Measurements from ENCODE around the gene ZMYND8.

DNA sequence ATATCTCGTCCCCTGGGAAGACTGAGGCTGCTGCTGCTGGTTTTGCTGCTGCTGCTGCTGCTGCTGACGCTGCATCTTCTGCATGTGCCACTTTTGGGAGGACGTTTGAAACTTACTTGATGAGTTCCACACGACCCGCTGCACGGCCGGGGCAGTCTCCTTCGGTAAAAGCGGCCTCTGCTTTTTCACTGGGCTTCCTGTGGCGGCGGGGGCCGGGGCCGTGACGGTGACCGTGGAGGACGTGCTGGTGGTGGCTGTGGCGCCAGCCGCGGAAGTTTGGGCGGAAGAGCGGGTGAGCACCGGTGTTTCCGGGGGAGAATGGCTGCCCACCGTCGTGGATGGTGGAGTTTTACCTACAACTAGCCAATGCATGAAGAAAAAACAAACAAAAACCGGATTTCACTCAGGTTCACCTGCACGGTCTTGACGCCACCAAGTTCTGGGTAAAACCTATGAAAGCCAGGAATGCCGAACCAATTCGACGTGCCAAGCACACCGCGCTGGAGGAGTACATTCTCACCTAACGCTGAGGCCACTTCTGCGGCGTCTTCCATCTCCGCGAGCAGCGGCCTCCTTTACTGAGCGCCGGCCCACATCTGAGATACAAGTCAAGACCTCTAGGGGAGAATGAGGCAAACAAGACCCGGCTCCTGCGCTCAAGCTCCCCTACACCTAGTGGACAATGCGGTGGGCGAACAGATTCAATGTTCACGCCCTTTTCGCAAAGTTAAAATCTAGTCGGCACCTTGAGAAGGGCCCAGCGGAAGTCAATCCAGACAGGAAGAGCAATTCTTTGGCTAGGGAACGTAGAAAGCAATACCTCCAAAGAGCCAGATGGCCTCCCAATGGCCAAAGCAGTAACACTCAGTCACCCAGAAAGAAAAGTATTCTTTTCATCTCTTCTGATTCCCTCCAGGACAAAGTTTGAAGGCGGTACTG lies 117.5 kb downstream of the ZMYND8 start:
- TF ChIP-seq, protein P1, sequence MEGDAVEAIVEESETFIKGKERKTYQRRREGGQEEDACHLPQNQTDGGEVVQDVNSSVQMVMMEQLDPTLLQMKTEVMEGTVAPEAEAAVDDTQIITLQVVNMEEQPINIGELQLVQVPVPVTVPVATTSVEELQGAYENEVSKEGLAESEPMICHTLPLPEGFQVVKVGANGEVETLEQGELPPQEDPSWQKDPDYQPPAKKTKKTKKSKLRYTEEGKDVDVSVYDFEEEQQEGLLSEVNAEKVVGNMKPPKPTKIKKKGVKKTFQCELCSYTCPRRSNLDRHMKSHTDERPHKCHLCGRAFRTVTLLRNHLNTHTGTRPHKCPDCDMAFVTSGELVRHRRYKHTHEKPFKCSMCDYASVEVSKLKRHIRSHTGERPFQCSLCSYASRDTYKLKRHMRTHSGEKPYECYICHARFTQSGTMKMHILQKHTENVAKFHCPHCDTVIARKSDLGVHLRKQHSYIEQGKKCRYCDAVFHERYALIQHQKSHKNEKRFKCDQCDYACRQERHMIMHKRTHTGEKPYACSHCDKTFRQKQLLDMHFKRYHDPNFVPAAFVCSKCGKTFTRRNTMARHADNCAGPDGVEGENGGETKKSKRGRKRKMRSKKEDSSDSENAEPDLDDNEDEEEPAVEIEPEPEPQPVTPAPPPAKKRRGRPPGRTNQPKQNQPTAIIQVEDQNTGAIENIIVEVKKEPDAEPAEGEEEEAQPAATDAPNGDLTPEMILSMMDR (conservative IDR thresholded peaks at IDR 0.05), result no peak
- no peak for TF ChIP-seq EZH2 (IDR thresholded peaks at IDR 0.05; ENCODE audit: low read depth)
